Stimulated activated CD8-positive, alpha-beta memory T cell treated with anti-CD3 and anti-CD28 coated beads, Interleukin-12 subunit alpha, Interleukin-12 subunit beta, amount 100 ng/mL, for 4 hours (primary cell): Measurements from ENCODE around the gene IFI44L.
A peak's percentile ranks its signal among the peaks of the same experiment; 100 is the strongest.

Experiments used
- DNase-seq: peaks from one replicate; pipeline ENCODE4 v3.0.0-alpha.2; 2020; ENCODE audit warnings: low read depth

IFI44L gene

GRCh38 chr1:78619803-78620579 is at the start of gene IFI44L:
Gene IFI44L (plus strand): TSS chr1:78620448. CDS start chr1:78627916, 7,468 bp downstream.
- peak; percentile 32 for DNase-seq

- no peak for DNase-seq
Observed at GRCh38 chr1:78570539-78570938, 49.7 kb upstream of the IFI44L start.

GRCh38 chr1:78577257-78578100 is 42.8 kb upstream of the IFI44L start:
- no peak for DNase-seq

- no peak for DNase-seq
Observed at GRCh38 chr1:78586572-78586971, 33.7 kb upstream of the IFI44L start.

- DNase-seq = no peak
Observed at GRCh38 chr1:78587211-78587610, 33.0 kb upstream of the IFI44L start.

GRCh38 chr1:78591971-78592370 is 28.3 kb upstream of the IFI44L start:
- DNase-seq = no peak

GRCh38 chr1:78599294-78599693 is 21.0 kb upstream of the IFI44L start:
- no peak for DNase-seq

GRCh38 chr1:78601068-78601467 is 19.2 kb upstream of the IFI44L start:
- no peak for DNase-seq

- no peak for DNase-seq
Observed at GRCh38 chr1:78603206-78603605, 17.0 kb upstream of the IFI44L start.

- DNase-seq = no peak
Observed at GRCh38 chr1:78604643-78605042, 15.6 kb upstream of the IFI44L start.

GRCh38 chr1:78606274-78606673 is 14.0 kb upstream of the IFI44L start:
- no peak for DNase-seq

GRCh38 chr1:78607334-78607927 is 12.8 kb upstream of the IFI44L start:
- no peak for DNase-seq

- no peak for DNase-seq
Observed at GRCh38 chr1:78607944-78608343, 12.3 kb upstream of the IFI44L start.

GRCh38 chr1:78617615-78618026 is 2.6 kb upstream of the IFI44L start:
- DNase-seq = peak; percentile 6

GRCh38 chr1:78619032-78619431 is 1.2 kb upstream of the IFI44L start:
- DNase-seq = no peak

- DNase-seq = no peak
Observed at GRCh38 chr1:78619446-78619802, 824 bp upstream of the IFI44L start.

GRCh38 chr1:78620666-78621065 is 418 bp downstream of the IFI44L start:
- DNase-seq = no peak

GRCh38 chr1:78622548-78622947 is 2.3 kb downstream of the IFI44L start:
- no peak for DNase-seq

GRCh38 chr1:78624035-78624434 is 3.8 kb downstream of the IFI44L start:
- DNase-seq = no peak

GRCh38 chr1:78627321-78627720 is 7.1 kb downstream of the IFI44L start:
- no peak for DNase-seq

GRCh38 chr1:78630600-78630999 is 10.4 kb downstream of the IFI44L start:
- no peak for DNase-seq

GRCh38 chr1:78633209-78633608 is 13.0 kb downstream of the IFI44L start:
- DNase-seq = no peak

GRCh38 chr1:78640462-78640861 is 20.2 kb downstream of the IFI44L start:
- no peak for DNase-seq
